GM12891 (cell line): Measurements from ENCODE around the gene SLC12A6.

Experiments
- PAX5 ChIP-seq: IDR thresholded peaks from 2 replicates; pipeline ENCODE4 v1.6.1; 2011; ENCODE audit warnings: low read length, moderate library complexity, mild to moderate bottlenecking; ENCODE audit not compliant: insufficient read depth, severe bottlenecking
- POLR2A ChIP-seq: IDR thresholded peaks from 2 replicates; pipeline ENCODE4 v1.6.1; 2011; ENCODE audit warnings: low read depth, low read length, control low read depth
- POLR2AphosphoS5 ChIP-seq: IDR thresholded peaks from 2 replicates; pipeline ENCODE4 v1.6.1; 2011; ENCODE audit warnings: low read depth, low read length, control low read depth
- POU2F2 ChIP-seq: IDR thresholded peaks from 2 replicates; pipeline ENCODE4 v1.6.1; 2011; ENCODE audit warnings: low read depth, mild to moderate bottlenecking, control low read depth, low read length, moderate library complexity
- SPI1 ChIP-seq: IDR thresholded peaks from 2 replicates; pipeline ENCODE4 v1.6.1; 2011; ENCODE audit warnings: low read depth, low read length, control low read depth
- TAF1 ChIP-seq: IDR thresholded peaks from 2 replicates; pipeline ENCODE4 v1.6.1; 2011; ENCODE audit warnings: low read depth, low read length, control low read depth

DNA sequence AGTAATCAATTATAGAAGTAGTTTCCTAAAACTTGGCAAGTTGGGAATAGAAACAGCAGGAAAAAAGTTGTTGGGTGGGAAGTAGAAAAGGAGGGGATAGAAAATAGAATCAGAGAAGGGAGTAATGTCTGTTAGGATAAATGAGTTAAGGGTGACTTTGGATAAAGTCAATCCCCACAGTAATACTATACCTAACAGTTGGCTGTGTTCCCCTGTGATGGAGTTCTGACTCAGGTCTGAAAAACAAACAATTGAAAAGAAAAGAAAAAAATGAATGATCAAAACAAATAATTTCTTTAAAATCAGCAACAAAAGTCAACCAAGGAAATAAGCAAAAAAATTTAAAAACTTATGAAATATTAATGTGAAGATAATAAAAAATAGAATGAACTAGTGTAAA, 62.4 kb downstream of the SLC12A6 start:
- TF ChIP-seq PAX5 = no peak
- TF ChIP-seq POLR2A = no peak
- no peak for TF ChIP-seq POLR2AphosphoS5
- no peak for TF ChIP-seq TAF1
- no peak for TF ChIP-seq POU2F2
- no peak for TF ChIP-seq SPI1
